ENCODE data around the gene CHRNA9.

GRCh38 chr4:40372651-40373050 is 37.5 kb downstream of the CHRNA9 start:
- TF ChIP-seq CTBP1 (IDR thresholded peaks at IDR 0.05; ENCODE audit: borderline replicate concordance) (no peak), FOXK2 (IDR thresholded peaks at IDR 0.05) (no peak), BHLHE40 (IDR thresholded peaks at IDR 0.05; ENCODE audit: borderline replicate concordance) (no peak), SUZ12 (IDR thresholded peaks at IDR 0.05) (no peak), ARNT (IDR thresholded peaks at IDR 0.05) (no peak), FOXM1 (IDR thresholded peaks at IDR 0.05; ENCODE audit: borderline replicate concordance) (no peak), SP1 (IDR thresholded peaks at IDR 0.05) (no peak), FOXA1 (IDR thresholded peaks at IDR 0.05) (no peak), L3MBTL2 (conservative IDR thresholded peaks at IDR 0.05) (no peak), TARDBP (IDR thresholded peaks at IDR 0.05) (no peak), ZNF384 (IDR thresholded peaks at IDR 0.05) (no peak), ELF4 (IDR thresholded peaks at IDR 0.05) (no peak), LEF1 (IDR thresholded peaks at IDR 0.05; ENCODE audit: borderline replicate concordance) (no peak)
